ENCODE data around the gene ZBTB22. TPM values are rescaled to one million over a fixed set of nuclear protein-coding genes. Genes with fewer than 3 reads are reported as not detected.
A peak's percentile ranks its signal among the peaks of the same experiment; 100 is the strongest.
"Not testable (repeated sequence)": the region's sequence is repeated elsewhere in the genome, so short reads cannot be mapped to it uniquely, and the experiment has no call there.

Gene ZBTB22
- total RNA-seq, 1 donor from 2014 or later = 15.8 TPM

- peak; percentile 95 for DNase-seq
These were observed 18.2 kb downstream of the ZBTB22 start for GRCh38 chr6:33299237-33299944.

GRCh38 chr6:33298773-33299236 lies 18.7 kb downstream of the ZBTB22 start, which contains the start of gene RGL2:
TSS of gene RGL2 (minus strand) at chr6:33298942. CDS start at chr6:33298610, 332 bp downstream.
- peak; percentile 66 for DNase-seq

- DNase-seq = peak; percentile 70
These were observed 19.4 kb downstream of the ZBTB22 start for GRCh38 chr6:33297956-33298772.

GRCh38 chr6:33297406-33297955 lies 20.1 kb downstream of the ZBTB22 start:
- peak; percentile 26 for DNase-seq

- no peak for DNase-seq
These were observed 20.6 kb downstream of the ZBTB22 start for GRCh38 chr6:33296797-33297405.

GRCh38 chr6:33295621-33296369 lies 21.7 kb downstream of the ZBTB22 start:
- no peak for DNase-seq

- DNase-seq = no peak
These were observed 23.3 kb downstream of the ZBTB22 start for GRCh38 chr6:33294086-33294823.

GRCh38 chr6:33292996-33293682 lies 24.4 kb downstream of the ZBTB22 start:
- no peak for DNase-seq

- no peak for DNase-seq
These were observed 27.1 kb downstream of the ZBTB22 start for GRCh38 chr6:33290459-33290858.

GRCh38 chr6:33289784-33290315 lies 27.7 kb downstream of the ZBTB22 start:
- no peak for DNase-seq

- DNase-seq = peak; percentile 92
These were observed 28.4 kb downstream of the ZBTB22 start, which contains the start of the genes PFDN6 and WDR46 for GRCh38 chr6:33288921-33289783. TSS of gene PFDN6 (plus strand) at chr6:33289601. CDS start at chr6:33289857, 256 bp downstream. TSS of gene WDR46 (minus strand) at chr6:33289239. CDS start at chr6:33289170, 69 bp downstream.

- peak; percentile 12 for DNase-seq
These were observed 29.2 kb downstream of the ZBTB22 start for GRCh38 chr6:33288141-33288920.

GRCh38 chr6:33286946-33287914 lies 30.3 kb downstream of the ZBTB22 start:
- DNase-seq = no peak

- not testable (repeated sequence) for DNase-seq
These were observed 32.3 kb downstream of the ZBTB22 start for GRCh38 chr6:33285214-33285613.

- DNase-seq = no peak
These were observed 37.0 kb downstream of the ZBTB22 start for GRCh38 chr6:33280539-33280938.

GRCh38 chr6:33279971-33280511 lies 37.5 kb downstream of the ZBTB22 start:
- peak; percentile 84 for DNase-seq

GRCh38 chr6:33279257-33279695 lies 38.3 kb downstream of the ZBTB22 start:
- no peak for DNase-seq

Data from dermis blood vessel endothelial cell (primary cell).